GM21619 (cell line): ENCODE measurements around the gene MRPL2.
"Not testable (repeated sequence)": the region's sequence is repeated elsewhere in the genome, so short reads cannot be mapped to it uniquely, and the experiment has no call there.

ENCODE experiments used
- ATAC-seq: cut with Tn5 transposase; IDR thresholded peaks from one replicate; pipeline ENCODE4 v1.9.1; 2021; ENCODE audit not compliant: unreplicated experiment

Gene MRPL2

GRCh38 chr6:43082806-43083655, 23.8 kb upstream of the MRPL2 start:
- no peak for ATAC-seq

DNA sequence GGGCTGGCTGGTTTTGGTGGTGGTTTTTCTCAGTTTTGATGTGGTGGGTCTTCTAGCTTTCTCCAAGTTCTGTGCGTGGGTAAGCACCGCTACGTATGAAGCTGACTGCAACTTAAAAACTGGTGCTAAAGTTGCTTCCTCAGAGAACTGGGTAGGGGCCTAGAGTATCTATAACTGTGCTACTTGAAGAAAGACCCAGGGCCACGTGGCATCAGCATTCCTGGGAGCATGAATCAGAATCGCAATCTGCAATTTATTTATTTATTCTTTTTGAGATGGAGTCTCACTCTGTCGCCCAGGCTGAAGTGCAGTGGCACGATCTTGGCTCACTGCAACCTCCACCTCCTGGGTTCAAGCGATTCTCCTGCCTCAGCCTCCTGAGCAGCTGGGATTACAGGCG, 22.7 kb upstream of the MRPL2 start:
- not testable (repeated sequence) for ATAC-seq

DNA sequence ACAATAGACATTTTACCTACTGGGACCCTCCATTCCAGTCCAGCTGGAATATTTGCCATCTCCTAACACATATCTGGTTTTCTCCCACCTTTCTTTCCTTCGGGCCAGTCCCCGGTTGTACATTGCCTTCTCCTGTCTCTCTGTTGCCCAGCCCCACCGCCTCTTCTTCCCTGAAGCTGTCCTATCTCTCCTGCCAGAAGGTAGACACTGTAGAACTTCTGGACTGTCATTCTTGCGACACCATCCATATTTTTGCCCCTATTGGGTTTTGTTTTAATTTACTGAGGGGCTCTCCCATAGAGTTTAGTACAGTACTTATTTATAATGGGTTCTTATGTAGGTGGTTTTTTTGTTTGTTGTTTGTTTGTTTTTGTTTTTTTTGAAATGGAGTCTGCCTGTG, 21.8 kb upstream of the MRPL2 start:
- ATAC-seq = no peak

DNA sequence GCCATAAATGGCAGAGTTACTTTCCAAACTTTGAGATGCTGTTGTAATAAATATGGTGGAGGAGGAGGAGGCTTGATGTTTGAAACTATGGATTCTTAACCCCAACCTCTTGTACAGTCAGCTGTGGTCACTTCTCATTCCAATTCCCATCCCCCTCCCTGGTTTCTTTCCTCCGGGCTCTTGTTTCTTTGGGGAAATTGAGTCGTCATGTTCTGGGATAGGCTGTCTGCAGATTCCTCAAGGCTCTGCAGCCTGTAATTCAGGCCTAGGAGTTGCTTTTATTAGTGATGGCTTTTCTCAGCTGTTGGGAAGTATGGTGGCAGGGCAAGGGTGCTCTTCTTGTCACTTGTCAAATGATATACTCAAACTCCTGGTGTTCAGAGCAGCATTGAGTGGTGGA, 19.5 kb upstream of the MRPL2 start:
- ATAC-seq = no peak

GRCh38 chr6:43077981-43078511, 18.8 kb upstream of the MRPL2 start:
- no peak for ATAC-seq

DNA sequence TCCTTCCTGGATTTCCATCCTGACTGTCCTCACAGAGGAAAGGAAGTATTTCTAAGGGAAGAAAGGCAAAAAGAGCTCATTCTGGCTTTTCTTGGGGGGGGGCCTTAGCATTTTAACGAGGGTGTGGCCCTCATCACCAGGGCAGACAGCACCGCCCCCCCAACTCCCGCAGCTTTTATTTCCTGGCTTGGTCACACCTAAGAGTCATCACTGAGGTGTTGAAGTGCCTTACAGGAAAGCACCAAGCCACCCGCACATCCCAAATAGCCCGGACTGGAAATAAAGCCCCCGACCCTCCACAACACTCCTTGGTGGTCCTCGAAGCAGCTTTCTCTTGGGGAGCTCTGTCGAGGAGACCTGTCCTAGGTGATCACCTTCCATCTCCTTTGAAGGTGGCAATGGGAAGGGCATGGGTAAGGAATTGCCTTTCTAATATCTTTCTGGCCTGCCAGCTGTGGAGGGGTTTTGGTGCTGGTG, 18.1 kb upstream of the MRPL2 start:
- ATAC-seq = no peak

- no peak for ATAC-seq
These were observed 17.5 kb upstream of the MRPL2 start for GRCh38 chr6:43076464-43077332.

DNA sequence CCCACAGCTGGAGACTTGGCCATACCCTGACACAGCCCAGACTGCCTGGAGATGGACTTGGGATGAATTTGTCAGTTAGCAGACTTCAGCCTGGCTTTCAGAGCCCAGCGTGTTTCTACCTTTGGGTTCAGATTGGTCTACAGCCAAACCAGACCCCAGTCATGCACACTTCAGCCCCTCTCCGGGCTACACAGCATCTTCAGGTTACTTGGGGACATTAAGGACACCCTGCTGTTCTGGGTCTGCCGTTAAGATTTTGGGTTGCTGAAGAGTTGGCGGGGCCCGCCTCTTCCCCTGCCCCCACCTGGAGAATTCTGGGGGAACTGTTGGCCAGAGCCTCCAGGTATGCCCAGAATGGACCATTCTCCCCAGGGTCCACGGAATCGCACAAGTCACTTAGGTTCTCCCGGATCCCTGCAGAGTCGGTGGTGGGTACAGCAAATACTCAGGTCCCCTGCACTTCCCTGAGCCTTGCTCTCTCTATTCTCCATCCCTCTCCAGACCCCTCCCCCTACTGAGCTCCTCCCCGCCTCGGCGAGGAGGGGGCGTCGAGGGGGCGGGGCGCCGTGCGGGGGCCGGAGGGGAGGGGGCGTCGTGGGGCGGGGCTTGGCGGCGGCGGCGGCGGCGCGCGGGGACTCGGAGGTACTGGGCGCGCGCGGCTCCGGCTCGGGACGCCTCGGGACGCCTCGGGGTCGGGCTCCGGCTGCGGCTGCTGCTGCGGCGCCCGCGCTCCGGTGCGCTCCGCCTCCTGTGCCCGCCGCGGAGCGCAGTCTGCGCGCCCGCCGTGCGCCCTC, 16.6 kb upstream of the MRPL2 start, which contains the start of gene PTK7:
PTK7 (plus strand) TSS at position 645 of the 794 bp plus-strand sequence. CDS start 175 bp downstream, outside the sequence.
- ATAC-seq = no peak

DNA sequence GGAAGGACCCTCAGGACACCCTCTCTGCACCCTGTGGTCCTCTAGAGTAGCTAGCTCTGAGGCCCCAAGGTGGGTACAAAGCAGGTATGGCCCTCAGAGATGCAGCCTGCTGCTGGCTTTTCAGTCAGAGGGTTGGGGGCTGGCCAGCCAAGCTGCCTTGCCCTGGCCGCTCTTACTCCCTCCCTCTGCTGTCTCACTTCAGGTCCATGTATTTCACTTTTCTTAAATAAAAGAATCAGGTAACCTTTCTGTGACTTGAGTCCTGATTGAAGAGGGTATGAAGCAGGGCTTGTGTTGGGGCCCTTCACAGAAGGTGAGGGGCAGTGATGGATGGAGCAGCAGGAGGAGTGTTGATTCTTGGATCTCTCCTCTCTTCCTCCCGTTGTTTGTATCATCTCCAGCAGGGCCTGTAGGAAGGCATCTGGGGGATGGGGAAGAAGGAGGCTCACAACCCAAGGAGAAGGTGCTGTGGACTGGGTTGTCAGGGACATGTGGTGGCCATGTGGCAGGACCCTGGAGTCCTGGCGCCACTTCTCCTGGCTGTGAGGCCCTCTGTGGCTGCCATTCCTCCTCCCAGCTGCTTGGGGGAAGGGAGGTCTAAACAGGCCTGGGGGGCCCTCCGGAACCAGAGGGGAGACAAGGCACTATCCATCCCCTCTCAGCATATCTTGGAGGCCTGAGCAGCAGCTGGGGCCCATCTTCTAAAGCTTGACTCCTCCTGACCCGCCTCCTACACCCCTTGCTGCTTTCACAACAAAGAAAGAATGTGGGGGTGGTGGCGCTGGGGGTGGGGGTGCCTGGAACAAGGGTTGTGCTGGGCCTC, 15.8 kb upstream of the MRPL2 start:
- ATAC-seq = no peak

DNA sequence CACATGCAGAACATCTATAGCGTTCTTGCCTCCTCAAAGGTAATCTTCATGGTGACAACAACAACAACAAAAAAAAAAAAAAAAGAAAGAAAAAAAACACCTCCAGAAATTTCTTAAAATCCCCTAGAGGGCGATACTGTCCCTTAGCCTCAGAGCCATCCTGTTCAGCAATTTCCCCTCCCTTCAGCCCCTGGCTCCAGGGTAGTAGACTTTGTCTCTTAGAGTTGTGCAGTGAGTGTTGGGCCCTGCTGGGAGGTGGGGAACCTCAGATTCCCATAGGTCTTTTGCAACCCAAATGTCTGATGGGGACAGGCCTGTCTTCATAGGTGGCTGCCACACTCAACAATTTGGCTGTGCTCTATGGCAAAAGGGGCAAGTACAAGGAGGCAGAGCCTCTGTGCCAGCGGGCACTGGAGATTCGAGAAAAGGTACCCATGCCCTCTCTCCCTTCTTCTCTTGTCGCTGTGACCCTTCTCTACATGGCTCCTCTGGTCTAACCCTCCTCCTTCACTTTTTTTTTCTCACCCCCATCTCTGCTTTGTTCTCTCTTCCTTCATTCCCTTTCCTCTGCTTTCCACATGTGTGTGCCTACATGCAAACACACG, 10.9 kb upstream of the MRPL2 start:
- ATAC-seq = no peak

DNA sequence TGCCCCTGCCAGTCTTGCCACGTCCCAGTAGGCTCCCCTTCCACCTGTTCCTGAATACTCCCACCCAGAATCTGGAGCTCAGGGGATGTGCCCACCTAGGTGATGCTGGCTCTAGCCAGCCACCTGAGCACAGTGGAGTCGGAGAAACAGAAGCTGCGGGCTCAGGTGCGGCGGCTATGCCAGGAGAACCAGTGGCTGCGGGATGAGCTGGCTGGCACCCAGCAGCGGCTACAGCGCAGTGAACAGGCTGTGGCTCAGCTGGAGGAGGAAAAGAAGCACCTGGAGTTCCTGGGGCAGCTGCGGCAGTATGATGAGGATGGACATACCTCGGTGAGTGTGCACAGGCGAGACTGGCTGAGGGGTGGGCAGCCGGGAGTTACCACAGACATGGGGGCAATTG, 3.6 kb upstream of the MRPL2 start:
- no peak for ATAC-seq

DNA sequence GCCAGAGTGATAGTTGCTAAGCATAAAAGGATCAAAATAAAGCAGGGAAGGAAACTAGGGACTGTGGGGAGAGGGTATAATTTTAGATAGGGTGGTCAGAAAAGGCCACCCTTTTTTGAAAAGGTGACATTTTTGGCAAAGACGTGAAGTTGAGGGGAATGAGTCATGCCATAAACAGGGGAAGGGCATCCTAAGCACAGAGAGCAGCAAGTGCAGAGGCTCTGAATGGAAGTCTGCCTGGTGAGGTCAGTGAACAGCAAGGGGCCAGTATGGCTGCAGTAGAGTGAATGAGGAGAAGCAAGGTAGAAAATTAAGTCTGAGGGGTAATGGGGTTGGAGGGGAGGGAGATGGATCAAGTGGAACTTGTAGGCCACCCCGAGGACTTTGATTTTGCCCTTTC, 2.6 kb upstream of the MRPL2 start:
- no peak for ATAC-seq

GRCh38 chr6:43060755-43061633, 1.8 kb upstream of the MRPL2 start:
- no peak for ATAC-seq

DNA sequence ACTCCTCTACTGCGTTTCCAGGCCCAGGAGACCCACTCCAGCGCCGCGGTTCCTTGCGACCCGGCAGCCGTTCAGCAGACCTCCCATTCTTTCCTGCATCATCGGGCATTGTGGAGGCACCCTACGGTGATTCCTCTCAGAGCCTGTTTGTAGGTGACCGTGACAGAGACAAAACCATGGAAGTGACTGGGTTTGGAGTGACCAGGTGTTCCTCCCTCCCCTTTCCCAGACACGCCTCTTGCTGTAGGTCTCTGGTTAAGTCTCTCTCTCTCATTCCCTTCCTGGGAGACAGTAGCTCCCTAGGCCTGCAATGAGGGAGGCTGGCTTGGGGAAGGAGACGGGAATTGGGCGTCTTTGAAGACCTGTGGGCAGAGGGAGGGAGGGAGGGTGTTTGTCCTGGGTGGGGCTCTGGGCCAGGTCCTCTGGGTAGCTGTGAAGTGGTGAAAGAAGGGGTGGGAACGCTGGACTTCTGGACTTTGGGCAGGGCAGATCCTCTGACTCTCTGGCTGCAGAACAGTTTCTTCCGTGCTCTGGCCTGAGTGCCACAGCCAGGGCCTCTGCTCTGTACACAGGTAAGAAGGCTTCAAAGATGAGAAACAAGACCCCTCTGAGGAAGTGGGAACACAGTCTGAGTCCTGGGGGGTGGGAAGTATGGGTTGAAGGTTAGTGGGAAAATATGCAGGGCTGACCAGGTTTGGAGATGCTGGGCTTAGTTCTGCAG, 960 bp upstream of the MRPL2 start:
- no peak for ATAC-seq

DNA sequence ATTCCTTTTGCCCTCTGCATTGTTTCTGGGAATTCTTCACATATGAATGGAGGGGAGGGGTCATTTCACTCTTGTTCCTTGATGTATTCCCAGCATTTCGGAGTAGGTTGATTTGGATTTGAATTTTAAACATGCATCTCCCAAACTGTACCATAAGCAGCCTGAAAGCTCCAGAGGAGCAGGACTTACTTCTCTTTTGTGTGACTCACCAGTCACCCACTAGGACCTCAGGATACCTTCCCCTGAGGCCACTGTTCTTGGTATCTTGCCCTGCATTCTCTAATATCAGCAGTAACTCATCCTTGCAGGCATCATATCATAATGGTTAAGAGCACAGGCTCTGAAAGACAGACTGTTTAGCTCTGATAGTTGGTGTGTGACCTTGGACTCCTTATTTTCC, 703 bp downstream of the MRPL2 start:
- no peak for ATAC-seq

GRCh38 chr6:43055966-43056365, 3.3 kb downstream of the MRPL2 start:
- no peak for ATAC-seq

DNA sequence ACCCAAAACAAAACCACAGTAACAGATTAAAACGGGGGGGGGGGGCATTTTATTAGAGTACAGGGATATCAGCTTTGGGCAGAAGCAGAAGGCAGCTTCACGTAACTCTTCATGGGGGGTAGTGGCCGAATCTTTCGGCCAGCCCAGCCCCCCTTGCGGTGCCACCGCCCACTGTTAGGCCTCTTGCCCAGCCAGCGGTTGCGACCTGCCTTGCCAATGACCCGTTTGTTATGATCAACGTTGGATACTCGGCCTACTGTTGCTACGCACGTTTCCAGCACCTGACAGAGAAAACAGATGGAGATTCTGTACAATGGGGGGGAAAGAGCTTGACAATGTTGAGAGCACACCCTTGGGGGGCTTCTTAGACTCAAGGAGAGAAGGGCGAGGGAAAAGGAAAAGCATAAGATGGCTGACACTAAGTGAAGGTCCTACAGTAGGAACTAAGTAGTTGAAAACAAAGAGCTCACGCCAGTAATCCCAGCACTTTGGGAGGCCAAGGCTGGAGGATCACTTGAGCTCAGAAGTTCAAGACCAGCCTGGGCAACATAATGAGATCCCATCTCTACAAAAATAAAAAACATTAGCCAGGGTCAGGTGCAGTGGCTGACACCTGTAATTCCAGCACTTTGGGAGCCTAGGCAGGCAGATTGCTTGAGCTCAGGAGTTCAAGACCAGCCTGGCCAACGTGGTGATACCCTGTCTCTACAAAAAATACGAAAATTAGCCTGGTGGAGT, 4.9 kb downstream of the MRPL2 start:
- ATAC-seq = no peak
